GM19438 (cell line): ENCODE data around the gene TCEA2.

ENCODE experiments used
- ATAC-seq: cut with Tn5 transposase; IDR thresholded peaks from one replicate; pipeline ENCODE4 v1.9.1; 2021; ENCODE audit warnings: low read depth; ENCODE audit not compliant: unreplicated experiment

The TCEA2 gene

DNA sequence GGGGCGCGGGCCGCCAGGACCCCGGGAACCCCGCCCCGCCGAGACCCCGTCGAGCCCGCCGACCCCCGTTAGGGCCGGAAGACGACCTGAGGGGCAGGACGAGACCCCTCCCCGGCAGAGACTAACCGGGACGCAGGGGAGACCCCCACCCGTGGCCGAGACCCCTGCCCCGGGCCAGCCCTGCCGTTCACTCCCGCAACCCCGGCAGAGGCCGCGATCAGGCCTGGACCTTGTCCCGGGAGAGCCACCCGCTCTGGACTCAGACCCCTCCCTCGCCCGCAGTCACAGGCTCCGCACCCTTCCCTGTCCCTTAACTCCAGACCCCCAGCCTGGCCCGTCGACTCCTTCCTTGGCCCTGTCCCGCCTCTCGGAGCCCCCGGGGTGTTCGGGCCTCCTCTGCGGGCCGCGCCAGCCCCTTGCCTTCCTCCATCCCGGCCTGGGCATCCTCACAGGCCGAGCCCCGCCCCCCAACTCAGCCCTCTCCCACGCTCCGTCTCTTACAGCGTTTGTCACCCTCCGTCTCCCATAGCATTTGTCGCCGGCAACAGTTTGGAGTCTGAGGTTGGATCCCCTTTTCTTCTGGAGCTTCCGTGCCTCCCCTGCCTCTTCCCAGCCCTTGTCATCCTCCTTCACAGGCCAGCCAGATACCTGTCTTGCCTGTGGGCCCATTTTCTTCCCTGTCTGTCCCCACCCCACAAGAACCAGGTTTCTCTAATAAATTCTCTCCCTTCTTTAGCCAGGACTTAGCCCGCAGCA is 569 bp downstream of the TCEA2 start:
- no peak for ATAC-seq

DNA sequence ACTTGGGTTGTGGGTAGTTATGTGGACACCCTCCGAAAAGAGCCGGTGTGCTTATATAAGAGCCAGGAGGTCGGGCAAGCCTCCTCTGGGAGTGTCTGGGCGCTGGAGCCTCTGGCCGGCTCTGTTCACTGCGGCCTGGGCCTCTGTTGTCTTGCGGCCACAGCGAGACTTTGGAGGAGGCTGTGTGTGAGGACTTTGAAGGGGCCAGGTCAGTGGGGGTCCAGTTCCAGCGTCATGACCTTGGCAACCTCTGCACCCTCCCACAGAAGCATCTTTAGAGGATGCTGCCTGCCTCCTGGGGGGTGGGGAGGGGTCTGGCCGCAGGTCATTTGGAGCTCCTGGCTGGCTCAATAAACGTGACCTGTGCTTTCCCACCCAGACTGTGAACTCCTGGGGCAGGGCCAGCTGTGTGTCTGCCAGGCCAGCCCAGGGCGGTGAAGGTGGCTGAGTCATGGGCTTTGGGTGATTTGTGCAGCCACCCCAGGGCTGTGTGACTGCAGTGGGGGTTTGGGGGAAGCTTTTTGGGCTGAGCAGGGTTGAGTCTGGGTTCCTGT is 1.2 kb downstream of the TCEA2 start:
- no peak for ATAC-seq

DNA sequence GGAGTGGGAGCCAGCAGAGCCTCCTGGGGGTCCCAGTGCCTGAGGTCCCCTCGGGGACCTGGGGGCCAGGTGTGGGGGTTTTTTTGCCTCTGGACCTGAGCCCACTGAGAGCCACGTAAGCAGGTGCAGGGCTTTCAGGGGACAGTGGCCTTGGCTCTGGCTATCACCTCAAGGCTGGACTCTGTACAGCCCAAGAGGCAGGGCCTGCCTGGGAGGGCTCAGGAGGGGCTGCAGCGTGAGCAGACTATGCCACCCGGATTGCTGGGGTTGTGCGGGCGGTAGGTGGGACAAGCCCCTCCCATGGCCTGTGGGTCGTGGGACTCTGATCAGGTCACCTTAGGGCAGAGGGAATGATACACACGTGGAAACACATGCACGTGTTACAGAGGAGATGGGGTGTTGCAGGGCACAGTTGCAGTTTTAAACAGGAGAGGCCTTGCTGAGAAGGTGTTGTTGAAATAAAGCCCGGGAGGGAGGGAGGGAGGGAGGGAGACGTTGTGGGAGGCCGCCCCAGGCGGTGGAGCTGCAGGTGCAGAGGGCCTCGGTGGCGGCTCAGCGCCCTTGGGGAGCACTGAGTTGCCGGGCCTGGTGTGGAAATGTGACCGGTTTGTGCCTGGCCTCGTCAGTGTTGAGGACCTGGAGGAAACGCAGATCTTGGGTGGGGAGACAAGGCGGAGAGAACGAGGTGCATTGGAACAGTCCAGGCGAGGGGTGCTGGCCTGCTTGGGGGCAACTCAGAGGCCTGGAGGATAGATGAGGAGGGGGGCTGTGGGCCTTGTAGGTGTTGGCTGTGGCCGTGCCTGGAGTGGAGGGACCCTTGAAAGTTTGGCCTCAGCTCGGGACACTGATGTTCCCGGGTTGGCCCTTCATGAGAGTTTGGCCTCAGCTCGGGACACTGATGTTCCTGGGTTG is 2.3 kb downstream of the TCEA2 start:
- no peak for ATAC-seq

DNA sequence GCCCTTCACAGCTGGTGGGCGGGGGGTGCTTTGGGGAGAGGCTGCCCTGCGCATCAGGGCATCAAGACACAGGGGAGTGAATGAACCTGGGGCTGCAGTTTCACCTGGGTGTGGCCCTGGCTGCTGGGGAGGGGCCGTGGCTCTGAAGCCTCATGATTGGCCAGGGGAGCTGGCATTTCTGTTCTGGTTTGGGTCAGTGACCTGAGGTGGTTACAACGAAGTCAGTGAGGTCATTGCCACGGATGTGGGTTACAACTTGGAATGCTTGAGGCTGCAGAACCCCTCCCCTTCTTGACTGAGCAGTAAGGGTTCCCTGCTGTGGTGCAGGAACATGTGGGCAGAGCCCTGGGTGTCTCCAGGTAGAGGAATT is 3.0 kb downstream of the TCEA2 start:
- peak; percentile 47 for ATAC-seq

DNA sequence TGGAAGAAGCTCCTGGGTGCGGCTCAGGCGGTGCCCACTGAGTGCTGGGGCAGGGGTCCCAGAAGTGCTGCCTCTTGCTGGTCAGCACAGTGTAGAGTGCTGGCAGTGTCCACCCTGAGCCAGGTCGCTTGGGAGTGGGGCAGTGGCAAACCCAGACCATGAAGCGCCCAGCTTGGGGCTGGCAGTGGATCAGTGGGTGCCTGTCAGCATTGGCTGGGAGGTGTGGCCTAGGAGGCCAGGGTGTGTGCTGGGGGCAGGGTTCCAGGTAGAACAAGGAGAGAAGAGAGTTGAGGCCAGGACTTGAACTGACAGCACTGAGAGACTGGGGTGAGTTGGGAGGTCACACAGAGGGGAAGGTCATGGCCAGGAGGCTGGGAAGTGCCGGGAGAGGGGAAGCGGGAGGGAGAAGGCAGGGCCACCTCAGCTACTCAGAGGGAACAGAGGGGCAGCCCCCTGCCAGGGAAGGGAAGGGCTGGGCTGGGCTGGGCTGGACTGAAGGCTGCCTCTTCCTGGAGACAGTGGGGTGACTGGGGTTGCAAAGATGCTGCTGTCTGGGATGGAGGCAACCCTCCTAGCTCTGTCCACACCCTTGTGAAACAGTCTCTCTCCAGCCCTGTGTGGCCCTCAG is 4.1 kb downstream of the TCEA2 start:
- ATAC-seq = no peak

DNA sequence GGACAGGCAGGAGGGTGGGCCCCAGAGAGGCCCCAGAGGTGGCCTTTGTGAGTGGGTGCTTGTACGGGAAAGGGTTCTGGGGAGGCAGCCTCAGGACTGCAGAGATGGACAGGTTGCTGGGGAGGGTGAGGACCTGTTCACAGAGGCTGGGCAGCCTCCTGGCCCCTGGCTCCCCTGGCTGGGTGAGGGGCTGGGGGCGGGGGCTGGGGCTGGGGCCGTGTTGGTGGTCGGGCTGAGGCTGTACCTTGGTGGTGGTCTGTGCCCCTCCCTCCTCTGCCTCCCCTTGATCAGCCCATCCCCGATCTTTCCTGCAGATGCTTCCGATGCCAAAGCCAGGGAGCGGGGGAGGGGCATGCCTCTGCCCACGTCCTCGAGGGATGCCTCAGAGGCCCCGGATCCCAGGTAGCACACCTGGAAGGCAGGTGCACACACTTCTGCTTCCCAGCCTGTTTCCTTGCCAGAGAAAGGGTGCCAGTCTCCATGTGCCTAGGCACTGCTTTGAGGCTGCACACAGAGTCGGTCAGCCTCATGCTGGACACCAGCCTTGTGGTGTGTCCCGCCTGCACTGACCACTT is 4.8 kb downstream of the TCEA2 start:
- no peak for ATAC-seq

DNA sequence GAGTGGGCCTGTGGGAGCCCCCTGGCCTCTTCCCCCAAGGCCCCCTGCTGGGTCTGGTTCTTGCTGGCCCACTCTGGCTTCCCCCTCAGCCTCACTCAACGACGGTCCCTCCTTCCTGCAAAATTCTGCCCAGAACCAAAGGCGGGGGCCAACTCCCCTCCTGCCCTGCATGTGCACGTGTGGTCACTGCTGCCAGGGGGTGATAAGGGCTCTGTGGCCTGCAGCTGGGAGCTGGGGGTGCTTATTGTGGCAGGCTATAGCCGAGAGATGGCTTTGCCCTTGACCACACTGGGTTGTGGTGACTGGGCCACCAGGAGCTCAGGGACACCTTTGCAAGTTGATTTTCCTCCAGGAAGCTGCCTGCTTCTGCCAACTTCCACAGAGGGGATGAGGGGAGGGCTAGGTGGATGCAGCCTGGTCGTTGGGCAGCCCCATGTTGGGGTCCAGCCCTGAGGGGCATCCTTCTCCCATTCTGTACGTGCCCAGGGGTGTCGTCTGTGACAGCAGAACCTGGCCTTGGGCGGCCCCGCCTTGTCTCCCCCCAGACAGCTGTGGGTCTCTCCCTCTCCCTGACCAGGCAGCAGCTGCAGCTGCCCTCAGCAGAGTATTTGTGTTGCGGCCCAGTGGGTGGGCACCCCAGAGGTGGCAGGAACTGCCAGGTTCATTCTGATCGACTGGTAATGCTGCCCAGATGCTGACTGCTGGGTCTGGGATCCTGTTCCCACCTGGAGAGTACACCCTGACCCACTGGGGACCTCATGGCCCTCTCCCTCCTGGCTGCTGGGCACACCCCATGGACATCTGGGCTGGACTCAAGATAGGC is 5.6 kb downstream of the TCEA2 start:
- no peak for ATAC-seq

DNA sequence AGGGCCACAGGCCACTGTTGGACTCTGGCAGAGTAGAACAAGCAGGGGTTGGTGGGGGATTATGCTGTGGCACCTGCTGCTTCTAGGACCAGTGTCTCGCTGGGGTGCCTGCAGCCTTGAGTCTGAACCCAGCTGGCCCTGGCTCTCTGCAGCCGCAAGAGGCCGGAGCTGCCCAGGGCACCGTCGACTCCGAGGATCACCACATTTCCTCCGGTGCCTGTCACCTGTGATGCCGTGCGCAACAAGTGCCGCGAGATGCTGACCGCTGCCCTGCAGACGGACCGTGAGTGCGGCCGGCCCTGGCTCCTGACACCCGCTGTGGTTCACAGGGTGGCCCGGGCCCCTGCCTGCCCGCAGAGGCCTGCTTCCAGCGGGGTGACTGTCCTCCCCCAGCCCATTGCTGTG is 6.2 kb downstream of the TCEA2 start:
- ATAC-seq = no peak

DNA sequence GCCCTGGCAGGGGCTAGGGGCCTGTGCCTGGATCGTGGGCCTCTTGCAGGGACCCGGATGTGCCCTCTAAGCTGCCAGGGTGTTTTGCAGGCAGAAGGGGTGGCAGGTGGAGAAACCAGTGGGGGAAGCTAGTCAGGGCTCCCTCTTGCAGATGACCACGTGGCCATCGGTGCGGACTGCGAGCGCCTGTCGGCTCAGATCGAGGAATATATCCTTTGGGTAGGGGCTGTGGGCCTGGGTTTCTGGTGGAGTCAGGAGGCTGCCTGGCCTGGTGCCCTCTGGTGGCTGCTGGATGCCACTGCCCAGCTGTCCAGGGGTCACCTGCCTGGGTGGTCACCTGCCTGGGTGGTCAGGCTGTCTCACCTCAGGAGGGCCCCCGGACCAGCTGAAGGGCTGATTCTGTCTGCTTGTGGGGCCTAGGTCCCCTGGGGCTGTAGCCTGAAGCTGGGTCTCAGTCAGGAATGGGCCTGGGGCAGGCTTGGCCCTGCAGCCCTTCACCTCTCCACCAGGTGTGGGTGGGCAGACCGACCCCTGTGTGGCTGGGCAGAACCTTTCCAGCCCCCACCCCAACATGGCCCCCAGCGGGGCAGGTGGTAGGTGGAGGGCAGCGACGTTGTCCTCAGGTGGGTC is 6.7 kb downstream of the TCEA2 start:
- no peak for ATAC-seq

DNA sequence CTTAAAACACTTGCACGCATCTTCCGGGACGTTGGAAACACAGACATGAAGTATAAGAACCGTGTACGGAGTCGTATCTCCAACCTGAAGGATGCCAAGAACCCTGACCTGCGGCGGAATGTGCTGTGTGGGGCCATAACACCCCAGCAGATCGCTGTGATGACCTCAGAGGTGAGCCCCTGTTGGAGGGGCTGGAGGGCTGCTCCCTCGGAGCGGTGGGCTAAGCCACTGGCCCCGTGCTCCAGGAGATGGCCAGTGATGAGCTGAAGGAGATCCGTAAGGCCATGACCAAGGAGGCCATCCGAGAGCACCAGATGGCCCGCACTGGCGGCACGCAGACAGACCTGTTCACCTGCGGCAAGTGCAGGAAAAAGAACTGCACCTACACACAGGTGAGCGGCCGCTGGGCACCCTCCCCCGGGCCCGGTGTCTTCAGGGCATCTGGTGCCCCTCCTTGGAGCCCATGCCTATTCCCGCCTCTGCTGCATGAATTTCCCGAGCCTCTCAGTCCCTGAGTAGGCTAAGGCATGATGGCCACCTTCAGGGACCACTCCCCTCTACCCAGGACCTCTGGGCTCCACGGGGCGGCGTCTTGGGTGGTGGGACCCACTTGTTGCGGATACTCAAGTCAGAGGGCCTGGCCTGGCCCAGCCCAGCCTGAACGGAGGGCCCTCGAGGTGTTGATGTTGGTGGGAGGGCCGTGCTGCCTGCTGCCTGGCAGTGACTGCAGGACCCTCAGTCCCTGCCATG is 7.4 kb downstream of the TCEA2 start:
- no peak for ATAC-seq

DNA sequence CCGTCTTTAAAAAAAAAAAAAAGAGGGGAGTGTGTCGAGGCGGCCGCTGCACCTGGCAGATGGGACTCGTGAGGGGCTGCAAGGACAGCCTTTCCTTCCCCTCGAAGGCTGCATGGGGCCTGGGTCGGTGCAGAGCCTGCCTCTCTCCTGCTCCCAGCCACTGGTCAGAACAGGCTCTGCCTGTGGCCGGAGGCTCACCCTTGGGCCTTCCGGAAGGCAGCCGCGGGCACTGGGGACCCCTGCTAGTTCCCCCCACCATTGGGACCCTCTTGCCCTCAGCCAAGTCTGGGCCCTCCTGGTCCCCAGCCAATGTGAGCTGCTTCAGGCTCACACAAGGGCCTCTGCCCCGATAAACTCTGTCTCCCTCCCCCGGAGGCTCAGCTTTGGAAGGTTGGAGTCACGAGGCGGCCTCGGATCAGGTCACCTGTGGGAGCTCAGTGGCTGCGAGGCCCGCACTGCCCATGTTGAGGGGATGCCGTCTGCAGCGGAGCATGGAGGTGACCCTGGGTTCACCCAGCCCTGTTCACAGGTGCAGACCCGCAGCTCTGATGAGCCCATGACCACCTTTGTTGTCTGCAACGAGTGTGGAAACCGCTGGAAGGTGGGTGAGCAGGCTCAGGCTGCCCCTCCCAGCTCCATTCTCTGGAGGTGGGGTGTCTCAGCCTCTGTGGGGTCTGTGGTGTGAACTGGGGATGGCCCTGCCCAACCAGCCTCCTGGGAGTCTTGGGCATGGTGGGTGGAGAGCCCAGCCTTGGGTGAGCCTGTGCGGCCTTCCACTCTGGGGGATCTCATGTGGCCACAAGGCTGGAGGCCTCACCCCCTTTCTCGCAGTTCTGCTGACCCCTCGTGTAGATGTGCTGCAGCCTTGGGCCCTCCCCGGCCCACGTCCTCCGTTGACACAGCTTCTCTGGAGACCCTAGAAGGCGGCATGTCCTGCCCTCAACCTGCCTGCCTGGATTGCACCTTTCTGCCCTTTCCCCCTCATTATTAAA is 8.6 kb downstream of the TCEA2 start:
- no peak for ATAC-seq

DNA sequence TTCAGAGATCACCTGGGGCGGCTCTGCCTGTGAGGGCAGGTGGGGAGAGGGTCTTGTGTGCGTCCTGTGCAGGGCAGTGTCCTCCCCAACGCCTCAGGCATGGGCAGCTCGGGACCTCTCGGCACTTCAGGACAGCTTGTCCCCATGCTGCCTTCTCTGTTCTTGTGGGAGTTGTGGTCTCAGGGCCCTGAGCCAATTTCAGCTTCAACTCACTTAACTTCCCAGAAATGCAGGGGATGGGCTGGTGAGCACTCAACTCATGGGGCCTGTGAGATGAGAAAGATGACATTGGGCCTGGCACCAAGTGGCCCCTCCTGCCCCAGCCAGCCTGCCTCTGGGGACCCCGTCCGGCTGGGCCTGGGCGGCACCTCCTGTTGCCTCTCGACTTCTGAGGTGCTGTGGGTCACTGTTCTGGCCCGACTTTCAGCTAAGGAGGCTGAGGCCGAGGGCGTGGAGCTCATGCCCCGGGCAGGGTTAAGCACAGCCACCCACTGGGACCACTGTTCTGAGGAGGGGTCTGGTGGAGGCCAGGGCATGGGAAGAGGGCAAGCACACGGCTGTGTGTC is 9.6 kb downstream of the TCEA2 start:
- no peak for ATAC-seq

DNA sequence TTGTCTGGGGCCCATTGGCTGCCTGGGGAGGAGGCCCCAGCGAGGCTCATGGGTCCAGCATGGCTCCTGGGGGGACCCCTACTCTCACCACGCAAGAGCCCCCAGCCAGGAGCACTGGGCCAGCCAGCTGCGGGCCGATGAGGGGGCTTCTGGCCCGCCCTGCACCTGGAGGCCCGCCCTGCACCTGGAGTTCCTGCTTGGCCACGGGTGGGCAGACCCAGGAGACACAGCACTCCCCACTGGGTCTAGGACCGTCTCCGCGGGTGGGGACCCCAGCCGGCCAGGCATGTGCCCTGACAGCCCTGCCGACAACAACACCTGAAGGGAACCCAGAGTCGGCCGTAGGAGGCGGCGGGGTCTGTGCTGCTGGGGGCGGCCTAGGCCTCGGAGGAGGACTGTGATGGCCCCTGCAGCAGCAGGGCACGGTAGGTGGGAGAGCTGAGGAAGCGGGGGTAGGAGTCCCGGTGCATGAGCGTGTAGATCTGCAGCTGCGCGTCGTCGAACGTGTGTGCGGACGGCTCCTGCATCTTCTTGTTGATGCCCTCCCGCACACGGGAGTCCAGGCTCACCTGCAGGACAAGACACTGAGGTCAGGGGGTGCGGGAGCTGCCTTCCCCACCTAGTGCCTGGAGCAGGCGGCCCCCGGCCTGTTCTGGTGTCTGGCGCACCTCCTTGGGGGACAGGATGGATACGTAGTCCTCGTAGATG is 10.6 kb downstream of the TCEA2 start:
- ATAC-seq = no peak

DNA sequence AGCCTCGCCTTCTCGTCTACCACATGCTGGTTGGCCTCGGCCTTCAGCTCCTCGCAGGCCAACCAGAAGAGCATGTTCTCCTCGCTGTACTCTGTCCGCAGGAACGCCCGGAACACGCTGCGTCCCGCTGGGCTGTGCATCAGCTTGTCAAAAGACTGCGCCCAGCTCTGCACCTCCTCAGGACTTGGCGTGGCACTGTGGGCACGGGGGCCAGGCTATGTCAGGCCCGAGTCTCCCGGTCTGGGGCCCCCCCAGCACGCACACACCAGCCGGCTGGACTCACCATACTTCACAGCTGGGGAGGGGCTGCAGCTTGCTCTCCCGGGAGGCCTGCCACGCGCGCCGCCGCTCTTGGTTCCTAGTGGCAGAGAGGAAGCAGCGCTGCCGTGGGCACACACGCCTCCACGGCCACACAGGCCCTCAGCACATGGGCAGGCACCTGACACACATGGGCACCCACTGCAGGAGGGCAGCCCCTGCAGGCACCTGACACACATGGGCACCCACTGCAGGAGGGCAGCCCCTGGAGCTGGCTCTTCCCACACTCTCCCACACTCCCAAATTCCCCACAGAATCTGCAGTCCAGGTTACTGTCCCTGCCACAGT is 11.3 kb downstream of the TCEA2 start:
- no peak for ATAC-seq

DNA sequence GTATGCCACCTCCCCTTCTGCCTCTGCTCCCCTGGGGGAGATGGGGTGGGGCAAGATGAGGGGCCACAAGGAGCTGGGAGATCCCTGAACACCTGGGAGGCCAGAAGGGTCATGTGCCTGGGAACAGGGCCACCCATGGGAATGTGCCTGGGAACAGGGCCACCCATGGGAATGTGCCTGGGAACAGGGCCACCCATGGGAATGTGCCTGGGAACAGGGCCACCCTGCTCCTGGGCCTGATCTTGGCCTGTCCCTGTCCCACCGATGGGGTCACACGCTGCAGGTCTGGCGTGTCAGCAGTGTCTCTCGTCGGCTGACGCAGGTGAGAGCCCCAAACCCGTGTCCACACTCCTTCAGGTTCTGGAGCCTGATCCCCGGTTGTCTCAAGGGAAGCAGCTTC is 12.0 kb downstream of the TCEA2 start:
- no peak for ATAC-seq

DNA sequence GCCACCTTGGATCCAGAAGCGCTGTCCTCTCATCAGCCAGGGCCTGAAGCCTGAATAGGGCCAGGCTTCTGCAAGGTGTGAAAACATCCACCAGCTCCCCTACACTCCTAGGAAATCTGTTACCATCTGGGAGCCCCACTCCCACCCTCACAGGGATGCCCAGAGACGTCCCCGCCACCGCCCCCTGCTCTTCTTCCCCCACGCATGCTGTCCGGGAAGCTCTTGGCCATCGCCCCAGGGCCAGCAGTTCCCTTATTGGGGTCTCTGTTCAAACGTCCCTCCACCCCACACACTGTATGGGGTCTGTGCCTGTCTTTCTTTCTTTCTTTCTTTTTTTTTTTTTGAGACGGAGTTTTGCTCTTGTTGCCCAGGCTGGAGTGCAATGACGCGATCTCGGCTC is 12.6 kb downstream of the TCEA2 start:
- ATAC-seq = no peak
